ENCODE data around the gene WBP11.

WBP11 gene

GRCh38 chr12:14795028-14795448 lies 8.2 kb downstream of the WBP11 start:
- Histone ChIP-seq H4K20me1 (ENCODE audit: low read depth, low read length) (0 out of 2 replicates have a peak, but pooled peaks cover 5% of the 10 kb centered on the region), H3K9ac (ENCODE audit: low read length) (no peak overlapping the region), H3K4me2 (ENCODE audit: low read depth, low read length, poor library complexity, severe bottlenecking) (no peak overlapping the region), H3K9me3 (ENCODE audit: insufficient read depth, low read length) (no peaks in the 10 kb centered on the region), H3K36me3 (ENCODE audit: low read length) (peaks cover 84% of the 10 kb centered on the region), H3K9me2 (replicated peaks; ENCODE audit: insufficient read depth, low read length) (no peaks in the 10 kb centered on the region), H3K4me3 (ENCODE audit: insufficient read depth, low read length, poor library complexity, severe bottlenecking) (no peak overlapping the region), H3K27ac (ENCODE audit: low read depth, low read length) (no peak overlapping the region), H3K27me3 (ENCODE audit: low read length) (no peaks in the 10 kb centered on the region), H2AFZ (ENCODE audit: low read depth, low read length, severe bottlenecking) (no peak overlapping the region), H3F3A (ENCODE audit: insufficient read depth) (no peaks in the 10 kb centered on the region; the same call in 1 of the 2 replicates), H3K79me2 (ENCODE audit: insufficient read depth, low read length) (peaks cover 28% of the 10 kb centered on the region)
- TF ChIP-seq, protein P1, sequence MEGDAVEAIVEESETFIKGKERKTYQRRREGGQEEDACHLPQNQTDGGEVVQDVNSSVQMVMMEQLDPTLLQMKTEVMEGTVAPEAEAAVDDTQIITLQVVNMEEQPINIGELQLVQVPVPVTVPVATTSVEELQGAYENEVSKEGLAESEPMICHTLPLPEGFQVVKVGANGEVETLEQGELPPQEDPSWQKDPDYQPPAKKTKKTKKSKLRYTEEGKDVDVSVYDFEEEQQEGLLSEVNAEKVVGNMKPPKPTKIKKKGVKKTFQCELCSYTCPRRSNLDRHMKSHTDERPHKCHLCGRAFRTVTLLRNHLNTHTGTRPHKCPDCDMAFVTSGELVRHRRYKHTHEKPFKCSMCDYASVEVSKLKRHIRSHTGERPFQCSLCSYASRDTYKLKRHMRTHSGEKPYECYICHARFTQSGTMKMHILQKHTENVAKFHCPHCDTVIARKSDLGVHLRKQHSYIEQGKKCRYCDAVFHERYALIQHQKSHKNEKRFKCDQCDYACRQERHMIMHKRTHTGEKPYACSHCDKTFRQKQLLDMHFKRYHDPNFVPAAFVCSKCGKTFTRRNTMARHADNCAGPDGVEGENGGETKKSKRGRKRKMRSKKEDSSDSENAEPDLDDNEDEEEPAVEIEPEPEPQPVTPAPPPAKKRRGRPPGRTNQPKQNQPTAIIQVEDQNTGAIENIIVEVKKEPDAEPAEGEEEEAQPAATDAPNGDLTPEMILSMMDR (IDR thresholded peaks at IDR 0.05; ENCODE audit: insufficient read depth, low read length, poor library complexity, severe bottlenecking): no peak
- TF ChIP-seq EZH2phosphoT487 (conservative IDR thresholded peaks at IDR 0.05; ENCODE audit: low read length): no peak

- no peak overlapping the region for H3K9ac ChIP-seq (ENCODE audit: low read length)
- H3F3A ChIP-seq (ENCODE audit: insufficient read depth): peaks cover 9% of the 10 kb centered on the region; the same call in 1 of the 2 replicates
- no peaks in the 10 kb centered on the region for H3K79me2 ChIP-seq (ENCODE audit: insufficient read depth, low read length)
- no peak overlapping the region for H3K4me2 ChIP-seq (ENCODE audit: low read depth, low read length, poor library complexity, severe bottlenecking)
- no peaks in the 10 kb centered on the region for H3K27me3 ChIP-seq (ENCODE audit: low read length)
- H4K20me1 ChIP-seq (ENCODE audit: low read depth, low read length): no peaks in the 10 kb centered on the region
- H2AFZ ChIP-seq (ENCODE audit: low read depth, low read length, severe bottlenecking): no peak overlapping the region
- no peaks in the 10 kb centered on the region for H3K9me3 ChIP-seq (ENCODE audit: insufficient read depth, low read length)
- TF ChIP-seq, protein P1 (IDR thresholded peaks at IDR 0.05; ENCODE audit: insufficient read depth, low read length, poor library complexity, severe bottlenecking): no peak
- no peak for TF ChIP-seq EZH2phosphoT487 (conservative IDR thresholded peaks at IDR 0.05; ENCODE audit: low read length)
- H3K9me2 ChIP-seq (replicated peaks; ENCODE audit: insufficient read depth, low read length): no peaks in the 10 kb centered on the region
- no peak overlapping the region for H3K27ac ChIP-seq (ENCODE audit: low read depth, low read length)
- H3K36me3 ChIP-seq (ENCODE audit: low read length): peaks cover 44% of the 10 kb centered on the region
- no peak overlapping the region for H3K4me3 ChIP-seq (ENCODE audit: insufficient read depth, low read length, poor library complexity, severe bottlenecking)
Measured at GRCh38 chr12:14785568-14785967, 17.7 kb downstream of the WBP11 start.

DNA sequence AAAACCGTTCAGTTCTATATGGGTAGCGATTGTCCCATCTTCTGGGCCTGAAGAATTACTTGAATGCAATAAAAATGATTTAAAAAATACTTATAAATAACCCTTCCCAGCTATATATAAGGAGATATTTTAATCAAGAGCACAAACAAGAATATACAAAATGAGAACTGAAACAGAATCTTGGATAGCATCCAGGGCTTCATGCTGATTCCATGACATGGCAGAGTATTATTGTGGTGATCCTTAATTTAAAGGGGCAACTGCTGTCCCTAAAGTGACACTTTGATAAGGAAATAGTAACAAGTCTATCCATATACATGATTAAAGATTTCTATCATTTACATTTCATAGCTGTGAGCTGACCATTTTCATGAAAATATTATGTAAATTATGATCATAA lies 18.8 kb downstream of the WBP11 start:
- Histone ChIP-seq H3K27me3 (ENCODE audit: low read length) (no peaks in the 10 kb centered on the region), H3K9me2 (replicated peaks; ENCODE audit: insufficient read depth, low read length) (no peaks in the 10 kb centered on the region), H3K79me2 (ENCODE audit: insufficient read depth, low read length) (no peaks in the 10 kb centered on the region), H3K4me2 (ENCODE audit: low read depth, low read length, poor library complexity, severe bottlenecking) (no peak overlapping the region), H2AFZ (ENCODE audit: low read depth, low read length, severe bottlenecking) (no peak overlapping the region), H4K20me1 (ENCODE audit: low read depth, low read length) (no peaks in the 10 kb centered on the region), H3K9me3 (ENCODE audit: insufficient read depth, low read length) (no peaks in the 10 kb centered on the region), H3F3A (ENCODE audit: insufficient read depth) (peaks cover 9% of the 10 kb centered on the region; the same call in 1 of the 2 replicates), H3K27ac (ENCODE audit: low read depth, low read length) (no peak overlapping the region), H3K9ac (ENCODE audit: low read length) (no peak overlapping the region), H3K4me3 (ENCODE audit: insufficient read depth, low read length, poor library complexity, severe bottlenecking) (no peak overlapping the region), H3K36me3 (ENCODE audit: low read length) (peaks cover 33% of the 10 kb centered on the region)
- no peak for TF ChIP-seq EZH2phosphoT487 (conservative IDR thresholded peaks at IDR 0.05; ENCODE audit: low read length)
- TF ChIP-seq, protein P1 (IDR thresholded peaks at IDR 0.05; ENCODE audit: insufficient read depth, low read length, poor library complexity, severe bottlenecking): no peak
